HL-60 (cell line): ENCODE results near the gene SETBP1.

Source experiments
- DNase-seq, 2 experiments: peaks; one replicate each; pipeline ENCODE4 v3.0.0-alpha.2; 2010 to 2020; ENCODE audit warnings: low read depth in 1 of 2, low spot score in 1 of 2
- H3K27ac ChIP-seq: fragments of 250-450 bp; sonication (Bioruptor Pico); replicated peaks from 2 replicates; pipeline ENCODE4 v1.5.1; 2020; ENCODE audit warnings: mild to moderate bottlenecking, moderate library complexity
- H3K27me3 ChIP-seq: fragments of 250-450 bp; sonication (Bioruptor Pico); 2 replicates; pipeline ENCODE4 v1.5.1; 2021; ENCODE audit warnings: mild to moderate bottlenecking, moderate library complexity; ENCODE audit not compliant: insufficient read depth, poor library complexity, severe bottlenecking
- H3K4me3 ChIP-seq: replicated peaks from 2 replicates; pipeline ENCODE4 v1.5.1; 2011; ENCODE audit warnings: mild to moderate bottlenecking, control low read depth, low read length; ENCODE audit not compliant: insufficient read depth
- GABPA ChIP-seq: IDR thresholded peaks from 2 replicates; pipeline ENCODE4 v1.6.1; 2012; ENCODE audit warnings: low read depth
- POLR2AphosphoS5 ChIP-seq: IDR thresholded peaks from 2 replicates; pipeline ENCODE4 v1.6.1; 2012; ENCODE audit warnings: low read depth
- SPI1 ChIP-seq: IDR thresholded peaks from 2 replicates; pipeline ENCODE4 v1.6.1; 2012; ENCODE audit warnings: low read depth, mild to moderate bottlenecking, borderline replicate concordance
- TF ChIP-seq, protein P1 (sequence below): IDR thresholded peaks from one replicate; pipeline ENCODE4 v1.5.1; 2011; ENCODE audit warnings: low read length, control low read depth, inconsistent platforms; ENCODE audit not compliant: insufficient read depth
- TF ChIP-seq, protein P2 (sequence below): IDR thresholded peaks from 2 replicates; pipeline ENCODE4 v1.6.1; 2012; ENCODE audit warnings: low read depth; ENCODE audit not compliant: insufficient replicate concordance

The SETBP1 gene

DNA sequence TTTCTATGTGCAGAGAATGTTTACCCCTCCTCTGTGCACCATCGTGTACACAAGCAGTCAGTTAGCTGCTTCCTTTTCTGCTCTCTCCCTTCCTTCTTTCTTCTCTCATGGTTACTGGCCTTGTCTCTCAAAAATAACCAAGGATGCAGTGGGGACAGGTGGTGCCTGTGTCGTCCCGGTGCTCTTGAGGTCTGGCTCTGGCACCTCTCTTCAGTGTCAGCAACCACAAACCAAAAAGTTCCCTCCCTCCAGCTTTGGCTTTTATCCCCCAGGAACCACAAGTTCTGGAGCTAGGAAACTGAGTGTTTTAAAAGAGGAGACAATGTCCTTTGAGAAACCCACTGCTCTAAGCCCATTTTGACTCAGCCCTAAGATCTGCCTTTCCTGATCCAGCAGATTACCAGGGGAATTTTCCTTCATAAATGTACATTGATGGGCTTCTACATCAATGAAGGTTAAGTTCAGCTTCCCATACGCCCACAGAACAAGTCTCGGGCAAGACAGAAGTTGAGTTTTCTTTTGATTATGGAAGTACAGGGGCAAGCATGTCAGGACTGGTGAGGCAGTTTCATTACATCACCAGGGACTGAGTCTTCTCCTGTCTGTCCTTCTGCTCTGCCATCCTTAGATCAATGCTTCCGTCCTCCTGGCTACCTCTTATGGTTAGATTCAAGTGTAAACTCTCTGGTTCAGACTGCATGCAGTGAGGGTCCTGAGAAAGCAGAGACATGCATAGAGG lies 232.2 kb downstream of the SETBP1 start:
- DNase-seq = no peak
- TF ChIP-seq, protein P1, sequence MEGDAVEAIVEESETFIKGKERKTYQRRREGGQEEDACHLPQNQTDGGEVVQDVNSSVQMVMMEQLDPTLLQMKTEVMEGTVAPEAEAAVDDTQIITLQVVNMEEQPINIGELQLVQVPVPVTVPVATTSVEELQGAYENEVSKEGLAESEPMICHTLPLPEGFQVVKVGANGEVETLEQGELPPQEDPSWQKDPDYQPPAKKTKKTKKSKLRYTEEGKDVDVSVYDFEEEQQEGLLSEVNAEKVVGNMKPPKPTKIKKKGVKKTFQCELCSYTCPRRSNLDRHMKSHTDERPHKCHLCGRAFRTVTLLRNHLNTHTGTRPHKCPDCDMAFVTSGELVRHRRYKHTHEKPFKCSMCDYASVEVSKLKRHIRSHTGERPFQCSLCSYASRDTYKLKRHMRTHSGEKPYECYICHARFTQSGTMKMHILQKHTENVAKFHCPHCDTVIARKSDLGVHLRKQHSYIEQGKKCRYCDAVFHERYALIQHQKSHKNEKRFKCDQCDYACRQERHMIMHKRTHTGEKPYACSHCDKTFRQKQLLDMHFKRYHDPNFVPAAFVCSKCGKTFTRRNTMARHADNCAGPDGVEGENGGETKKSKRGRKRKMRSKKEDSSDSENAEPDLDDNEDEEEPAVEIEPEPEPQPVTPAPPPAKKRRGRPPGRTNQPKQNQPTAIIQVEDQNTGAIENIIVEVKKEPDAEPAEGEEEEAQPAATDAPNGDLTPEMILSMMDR = no peak
- TF ChIP-seq, protein P2, sequence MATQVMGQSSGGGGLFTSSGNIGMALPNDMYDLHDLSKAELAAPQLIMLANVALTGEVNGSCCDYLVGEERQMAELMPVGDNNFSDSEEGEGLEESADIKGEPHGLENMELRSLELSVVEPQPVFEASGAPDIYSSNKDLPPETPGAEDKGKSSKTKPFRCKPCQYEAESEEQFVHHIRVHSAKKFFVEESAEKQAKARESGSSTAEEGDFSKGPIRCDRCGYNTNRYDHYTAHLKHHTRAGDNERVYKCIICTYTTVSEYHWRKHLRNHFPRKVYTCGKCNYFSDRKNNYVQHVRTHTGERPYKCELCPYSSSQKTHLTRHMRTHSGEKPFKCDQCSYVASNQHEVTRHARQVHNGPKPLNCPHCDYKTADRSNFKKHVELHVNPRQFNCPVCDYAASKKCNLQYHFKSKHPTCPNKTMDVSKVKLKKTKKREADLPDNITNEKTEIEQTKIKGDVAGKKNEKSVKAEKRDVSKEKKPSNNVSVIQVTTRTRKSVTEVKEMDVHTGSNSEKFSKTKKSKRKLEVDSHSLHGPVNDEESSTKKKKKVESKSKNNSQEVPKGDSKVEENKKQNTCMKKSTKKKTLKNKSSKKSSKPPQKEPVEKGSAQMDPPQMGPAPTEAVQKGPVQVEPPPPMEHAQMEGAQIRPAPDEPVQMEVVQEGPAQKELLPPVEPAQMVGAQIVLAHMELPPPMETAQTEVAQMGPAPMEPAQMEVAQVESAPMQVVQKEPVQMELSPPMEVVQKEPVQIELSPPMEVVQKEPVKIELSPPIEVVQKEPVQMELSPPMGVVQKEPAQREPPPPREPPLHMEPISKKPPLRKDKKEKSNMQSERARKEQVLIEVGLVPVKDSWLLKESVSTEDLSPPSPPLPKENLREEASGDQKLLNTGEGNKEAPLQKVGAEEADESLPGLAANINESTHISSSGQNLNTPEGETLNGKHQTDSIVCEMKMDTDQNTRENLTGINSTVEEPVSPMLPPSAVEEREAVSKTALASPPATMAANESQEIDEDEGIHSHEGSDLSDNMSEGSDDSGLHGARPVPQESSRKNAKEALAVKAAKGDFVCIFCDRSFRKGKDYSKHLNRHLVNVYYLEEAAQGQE = no peak
- TF ChIP-seq GABPA = no peak
- no peak for TF ChIP-seq POLR2AphosphoS5
- no peak for TF ChIP-seq SPI1
- no peak overlapping the region for H3K4me3 ChIP-seq

DNA sequence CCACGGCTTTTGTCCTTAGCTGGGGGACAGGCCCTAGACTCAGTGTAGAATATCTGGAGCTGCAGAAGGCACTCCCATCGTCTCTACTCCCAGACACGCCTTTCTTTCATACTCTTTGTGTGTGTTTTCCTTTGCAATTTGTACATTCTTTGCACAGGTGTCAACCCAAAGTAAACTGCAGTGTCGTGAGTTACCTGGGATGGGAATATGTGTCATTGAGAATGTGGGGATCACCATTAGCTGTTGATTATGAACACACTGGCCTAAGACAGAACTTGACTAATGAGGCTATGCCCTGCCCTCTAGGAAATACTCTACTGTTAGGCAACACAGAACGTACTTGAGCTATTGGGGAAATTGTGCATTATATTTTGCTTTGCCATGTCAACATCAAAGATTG lies 233.3 kb downstream of the SETBP1 start:
- TF ChIP-seq, protein P2 = no peak
- TF ChIP-seq SPI1 = no peak
- no peak for TF ChIP-seq POLR2AphosphoS5
- no peak for TF ChIP-seq GABPA
- TF ChIP-seq, protein P1 = no peak
- no peak overlapping the region for H3K4me3 ChIP-seq
- no peak for DNase-seq
- H3K27ac ChIP-seq = no peak overlapping the region
- no peaks in the 10 kb centered on the region for H3K27me3 ChIP-seq

More for the DNA sequence above, 232.2 kb downstream of the SETBP1 start:
- H3K27me3 ChIP-seq = no peaks in the 10 kb centered on the region
- H3K27ac ChIP-seq = no peak overlapping the region

DNA sequence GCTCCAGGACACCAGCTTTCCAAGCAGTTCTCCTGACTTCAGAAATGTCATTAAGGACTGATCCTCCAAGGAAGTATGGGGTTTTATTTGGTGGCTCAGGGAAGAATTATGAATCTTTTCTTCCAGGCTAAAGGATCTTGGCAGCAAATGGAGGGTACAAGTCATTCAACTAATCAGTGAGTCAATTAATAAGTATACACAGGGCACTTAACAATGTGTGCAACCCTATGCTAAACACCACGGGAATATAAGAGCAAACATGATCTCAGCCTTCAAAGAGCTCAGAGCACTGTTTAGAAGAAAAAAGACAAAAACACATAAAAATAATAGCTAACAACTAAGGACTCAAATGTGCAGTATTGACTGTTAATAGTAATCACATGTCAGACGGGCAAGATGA lies 234.5 kb downstream of the SETBP1 start:
- no peak overlapping the region for H3K27ac ChIP-seq
- TF ChIP-seq, protein P1 = no peak
- TF ChIP-seq SPI1 = no peak
- no peak for TF ChIP-seq GABPA
- TF ChIP-seq, protein P2 = no peak
- TF ChIP-seq POLR2AphosphoS5 = no peak
- H3K4me3 ChIP-seq = no peak overlapping the region
- no peaks in the 10 kb centered on the region for H3K27me3 ChIP-seq
- no peak for DNase-seq
